CD14-positive monocyte (primary cell): Measurements from ENCODE around the gene FBXO5. TPM values are rescaled to one million over a fixed set of nuclear protein-coding genes. Genes with fewer than 3 reads are reported as not detected.

ENCODE experiments used
- DNase-seq, 3 donors: peaks; one replicate each; pipeline ENCODE4 v3.0.0-alpha.2; 2011 to 2022
- H2AFZ ChIP-seq: 2 replicates; pipeline ENCODE4 v1.6.0; 2012; ENCODE audit warnings: mild to moderate bottlenecking, low read depth, low read length, inconsistent platforms; ENCODE audit not compliant: insufficient read depth, poor library complexity, severe bottlenecking
- H3K27ac ChIP-seq, 2 donors: 1 replicate in 1 of 2; 2 replicates in 1 of 2; pipeline ENCODE4 v1.5.1; 2012 to 2013; ENCODE audit warnings: low read length in 2 of 2, control low read depth in 1 of 2, inconsistent platforms in 1 of 2, low read depth in 1 of 2, mild to moderate bottlenecking in 1 of 2
- H3K27me3 ChIP-seq, 2 donors: one replicate each; pipeline versions ENCODE4 v1.6.0 to v1.6.1; 2011 to 2013; ENCODE audit warnings: low read length in 2 of 2; ENCODE audit not compliant: control insufficient read depth in 2 of 2, insufficient read depth in 2 of 2
- H3K36me3 ChIP-seq, 2 donors: replicated peaks in 1 of 2; 1 replicate in 1 of 2; 2 replicates in 1 of 2; pipeline versions ENCODE4 v1.5.1 to v1.6.1; 2012 to 2013; ENCODE audit warnings: low read length in 2 of 2, control low read depth in 1 of 2, inconsistent platforms in 1 of 2, mild to moderate bottlenecking in 1 of 2; ENCODE audit not compliant: insufficient read depth in 2 of 2, control insufficient read depth in 1 of 2
- H3K4me1 ChIP-seq, 2 donors: 1 replicate in 1 of 2; 2 replicates in 1 of 2; pipeline versions ENCODE4 v1.5.1 to v1.6.1; 2012 to 2013; ENCODE audit warnings: low read length in 2 of 2, control low read depth in 1 of 2, inconsistent platforms in 1 of 2, mild to moderate bottlenecking in 1 of 2, moderate library complexity in 1 of 2; ENCODE audit not compliant: insufficient read depth in 2 of 2, control insufficient read depth in 1 of 2
- H3K4me2 ChIP-seq: replicated peaks from 2 replicates; pipeline ENCODE3; 2012; ENCODE audit warnings: low read length, moderate library complexity, mild to moderate bottlenecking; ENCODE audit not compliant: poor library complexity, severe bottlenecking; ENCODE audit errors: extremely low read depth
- H3K4me3 ChIP-seq, 3 experiments: fragments of 200-600 bp in 1 of 3; sonication (generic) in 1 of 3; replicated peaks in 1 of 3; 1 replicate in 2 of 3; 2 replicates in 1 of 3; pipeline ENCODE4 v1.5.1; 2011 to 2013; ENCODE audit warnings: low read length in 3 of 3, mild to moderate bottlenecking in 3 of 3, control low read depth in 2 of 3, low read depth in 2 of 3, inconsistent platforms in 1 of 3, moderate library complexity in 1 of 3
- H3K79me2 ChIP-seq: 2 replicates; pipeline ENCODE4 v1.6.0; 2012; ENCODE audit warnings: mild to moderate bottlenecking, control low read depth, inconsistent platforms, low read length, moderate library complexity; ENCODE audit not compliant: insufficient read depth
- H3K9ac ChIP-seq: 2 replicates; pipeline ENCODE4 v1.6.0; 2017; ENCODE audit warnings: low read length, mild to moderate bottlenecking; ENCODE audit not compliant: insufficient read depth, poor library complexity, severe bottlenecking
- H3K9me3 ChIP-seq, 2 donors: replicated peaks in 1 of 2; 1 replicate in 1 of 2; 2 replicates in 1 of 2; pipeline versions ENCODE4 v1.5.1 to v1.6.1; 2012 to 2013; ENCODE audit warnings: low read length in 2 of 2, control low read depth in 1 of 2; ENCODE audit not compliant: control insufficient read depth in 1 of 2, insufficient read depth in 1 of 2
- H4K20me1 ChIP-seq: 2 replicates; pipeline ENCODE4 v1.6.0; 2012; ENCODE audit warnings: mild to moderate bottlenecking, low read length, control low read depth, moderate library complexity; ENCODE audit not compliant: insufficient read depth
- H3K27ac Mint-ChIP-seq, 7 donors: one replicate each; pipeline ENCODE4 v1.8.0; 2020; ENCODE audit warnings: mild to moderate bottlenecking in 7 of 7, mixed read lengths in 7 of 7, moderate library complexity in 6 of 7, inconsistent platforms in 2 of 7
- H3K27me3 Mint-ChIP-seq, 3 donors: one replicate each; pipeline ENCODE4 v1.8.0; 2021 to 2022; ENCODE audit warnings: low read depth in 3 of 3, mild to moderate bottlenecking in 3 of 3, mixed read lengths in 3 of 3, moderate library complexity in 3 of 3, inconsistent platforms in 1 of 3
- H3K36me3 Mint-ChIP-seq, 2 donors: one replicate each; pipeline ENCODE4 v1.8.0; 2020; ENCODE audit warnings: mixed read lengths in 2 of 2, inconsistent platforms in 1 of 2, mild to moderate bottlenecking in 1 of 2
- H3K4me1 Mint-ChIP-seq: one replicate; pipeline ENCODE4 v1.8.0; 2020; ENCODE audit warnings: mild to moderate bottlenecking, mixed read lengths
- H3K4me3 Mint-ChIP-seq, 2 donors: one replicate each; pipeline ENCODE4 v1.8.0; 2020; ENCODE audit warnings: mild to moderate bottlenecking in 2 of 2, mixed read lengths in 2 of 2, moderate library complexity in 1 of 2
- H3K9me3 Mint-ChIP-seq, 7 donors: one replicate each; pipeline ENCODE4 v1.8.0; 2020 to 2022; ENCODE audit warnings: mixed read lengths in 7 of 7, mild to moderate bottlenecking in 6 of 7, moderate library complexity in 6 of 7, inconsistent platforms in 2 of 7
- CTCF ChIP-seq: fragments of 200-600 bp; IDR thresholded peaks from one replicate; pipeline ENCODE4 v1.8.0; 2022; ENCODE audit warnings: antibody characterized with exemption, mild to moderate bottlenecking
- WGBS: methylation state at CpG from one replicate; pipeline ENCODE4 v1.1.5; 2013; ENCODE audit warnings: missing lambda C conversion rate; ENCODE audit not compliant: insufficient coverage; 5-methylcytosine and 5-hydroxymethylcytosine counted together
- intact Hi-C, 2 donors: fragments of 100-400 bp; cut with micrococcal nuclease; formaldehyde crosslinking; loops; one replicate each; pipeline versions ENCODE4 v1.15.0 to v1.15.1; 2023
- polyA plus RNA-seq, 3 donors: library from polyadenylated mRNA; depleted of rRNA in 1 of 3; unstranded in 2 of 3; stranded (reverse) in 1 of 3; fragments of 300-500 nt in 2 of 3; fragments of >200 nt in 1 of 3; fragmentation: Illumina TruSeq in 2 of 3; gene quantifications; 1 replicate in 2 of 3; 2 replicates in 1 of 3; pipeline ENCODE4 v1.2.3, GENCODE V29; 2012 to 2021

FBXO5 gene
- polyA plus RNA-seq, 3 donors, result 1.0 to 1.9 (median 1.3) TPM

GRCh38 chr6:152942319-152942869, 40.4 kb downstream of the FBXO5 start:
- Mint-ChIP-seq H3K27me3 (peaks cover 2 to 5% (median 4%) of the 10 kb centered on the region in 3 donors), H3K9me3 (peaks cover 0 to 2% (median 0%) of the 10 kb centered on the region in 7 donors), H3K36me3 (no peaks in the 10 kb centered on the region), H3K27ac (no peak overlapping the region), H3K4me3 (no peak overlapping the region), H3K4me1 (no peaks in the 10 kb centered on the region)
- H3K36me3 ChIP-seq, result no peaks in the 10 kb centered on the region
- H4K20me1 ChIP-seq, result no peaks in the 10 kb centered on the region
- H3K9me3 ChIP-seq, result no peaks in the 10 kb centered on the region
- no peaks in the 10 kb centered on the region for H3K27me3 ChIP-seq
- no peak overlapping the region for H2AFZ ChIP-seq
- H3K27ac ChIP-seq, result no peak overlapping the region
- no peak for DNase-seq
- TF ChIP-seq CTCF, result no peak
- intact Hi-C loops, result no loop called here
- no CpG with 5 or more reads among the region's 1 CpG for WGBS
- no peak overlapping the region for H3K9ac ChIP-seq
- no peak overlapping the region for H3K4me2 ChIP-seq
- no peaks in the 10 kb centered on the region for H3K79me2 ChIP-seq
- no peak overlapping the region for H3K4me3 ChIP-seq
- H3K4me1 ChIP-seq, result no peaks in the 10 kb centered on the region

DNA sequence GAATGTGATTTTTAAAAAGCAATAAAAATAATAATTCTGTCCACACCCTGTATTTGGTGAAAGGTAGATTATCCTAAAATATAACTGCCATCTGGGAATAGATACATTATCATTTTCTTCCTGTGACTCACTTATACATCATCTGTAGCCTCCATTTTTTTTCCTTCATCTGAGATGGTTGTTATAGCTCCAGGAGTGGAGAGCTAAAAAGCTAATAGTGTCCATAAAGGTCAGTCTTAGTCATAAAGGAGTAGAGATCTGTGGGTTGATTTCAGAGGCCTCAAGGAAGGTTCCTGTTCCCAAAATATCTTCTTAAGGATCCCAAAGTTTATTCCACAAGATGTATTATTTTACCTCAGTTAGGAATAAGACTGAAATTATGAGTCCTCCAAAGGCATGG, 41.1 kb downstream of the FBXO5 start:
- H3K4me2 ChIP-seq, result no peak overlapping the region
- intact Hi-C loops, result no loop called here
- no peak overlapping the region for H3K4me3 ChIP-seq
- no peaks in the 10 kb centered on the region for H3K9me3 ChIP-seq
- Mint-ChIP-seq H3K4me1 (no peaks in the 10 kb centered on the region), H3K27ac (no peak overlapping the region), H3K36me3 (no peaks in the 10 kb centered on the region), H3K4me3 (no peak overlapping the region), H3K9me3 (peaks cover 0 to 2% (median 0%) of the 10 kb centered on the region in 7 donors), H3K27me3 (peaks cover 4 to 5% (median 5%) of the 10 kb centered on the region in 3 donors)
- DNase-seq, result no peak
- H3K9ac ChIP-seq, result no peak overlapping the region
- no peak overlapping the region for H2AFZ ChIP-seq
- peaks cover 0 to 2% of the 10 kb centered on the region in 2 donors for H3K27me3 ChIP-seq
- no peaks in the 10 kb centered on the region for H3K36me3 ChIP-seq
- H3K27ac ChIP-seq, result no peak overlapping the region
- TF ChIP-seq CTCF, result no peak
- H3K79me2 ChIP-seq, result no peaks in the 10 kb centered on the region
- H3K4me1 ChIP-seq, result no peaks in the 10 kb centered on the region
- H4K20me1 ChIP-seq, result no peaks in the 10 kb centered on the region
